Vagina (tissue), 2 donors: Measurements from ENCODE around the gene ADARB1.

Experiments used
- CTCF ChIP-seq, 3 experiments: fragments of 450-650 bp in 2 of 3; fragments of 200-600 bp in 1 of 3; sonication (generic) in 1 of 3; IDR thresholded peaks; one replicate each; pipeline ENCODE4 v1.5.1; 2017 to 2019; ENCODE audit warnings: antibody characterized with exemption in 3 of 3, mild to moderate bottlenecking in 2 of 3, moderate library complexity in 2 of 3
- POLR2A ChIP-seq, 2 donors: fragments of 450-650 bp; IDR thresholded peaks; one replicate each; pipeline ENCODE4 v1.6.1; 2017; ENCODE audit warnings: antibody characterized with exemption in 2 of 2, mild to moderate bottlenecking in 2 of 2, moderate library complexity in 2 of 2
- POLR2AphosphoS5 ChIP-seq, 2 donors: sonication (generic); formaldehyde crosslinking; IDR thresholded peaks; one replicate each; pipeline ENCODE4 v1.9.0; 2017; ENCODE audit warnings: antibody characterized with exemption in 2 of 2, mild to moderate bottlenecking in 2 of 2, low read depth in 1 of 2; ENCODE audit not compliant: insufficient read depth in 1 of 2

- TF ChIP-seq POLR2A (IDR thresholded peaks at IDR 0.05) (no peak), POLR2AphosphoS5 (IDR thresholded peaks at IDR 0.05; ENCODE audit: insufficient read depth in 1 of 2, low read depth in 1 of 2) (no peak), CTCF (IDR thresholded peaks at IDR 0.05) (no peak)
Measured at GRCh38 chr21:45053561-45054226, 20.7 kb upstream of the ADARB1 start.
